Nephron progenitor cell (in vitro differentiated cells): ENCODE results near the gene UAP1.

Source experiments
- DNase-seq: peaks from one replicate; pipeline ENCODE4 v3.0.0; 2021
- H3K27ac Mint-ChIP-seq: 2 replicates; pipeline ENCODE4 v1.8.0; 2021; ENCODE audit warnings: mild to moderate bottlenecking, moderate library complexity, mixed read lengths
- H3K27me3 Mint-ChIP-seq: 2 replicates; pipeline ENCODE4 v1.8.0; 2021; ENCODE audit warnings: mild to moderate bottlenecking, low read depth, mixed read lengths; ENCODE audit not compliant: poor library complexity
- H3K36me3 Mint-ChIP-seq: 2 replicates; pipeline ENCODE4 v1.8.0; 2021; ENCODE audit warnings: low read depth, mixed read lengths
- H3K4me1 Mint-ChIP-seq: 2 replicates; pipeline ENCODE4 v1.8.0; 2021; ENCODE audit warnings: mixed read lengths
- H3K4me3 Mint-ChIP-seq: 2 replicates; pipeline ENCODE4 v1.8.0; 2021; ENCODE audit warnings: mild to moderate bottlenecking, moderate library complexity, mixed read lengths
- H3K9me3 Mint-ChIP-seq: 2 replicates; pipeline ENCODE4 v1.8.0; 2021; ENCODE audit warnings: mild to moderate bottlenecking, moderate library complexity, mixed read lengths
- CTCF ChIP-seq: fragments of 200-600 bp; sonication (generic); IDR thresholded peaks from 2 replicates; pipeline ENCODE4 v1.5.0; 2021; ENCODE audit warnings: antibody characterized with exemption

UAP1 gene

DNA sequence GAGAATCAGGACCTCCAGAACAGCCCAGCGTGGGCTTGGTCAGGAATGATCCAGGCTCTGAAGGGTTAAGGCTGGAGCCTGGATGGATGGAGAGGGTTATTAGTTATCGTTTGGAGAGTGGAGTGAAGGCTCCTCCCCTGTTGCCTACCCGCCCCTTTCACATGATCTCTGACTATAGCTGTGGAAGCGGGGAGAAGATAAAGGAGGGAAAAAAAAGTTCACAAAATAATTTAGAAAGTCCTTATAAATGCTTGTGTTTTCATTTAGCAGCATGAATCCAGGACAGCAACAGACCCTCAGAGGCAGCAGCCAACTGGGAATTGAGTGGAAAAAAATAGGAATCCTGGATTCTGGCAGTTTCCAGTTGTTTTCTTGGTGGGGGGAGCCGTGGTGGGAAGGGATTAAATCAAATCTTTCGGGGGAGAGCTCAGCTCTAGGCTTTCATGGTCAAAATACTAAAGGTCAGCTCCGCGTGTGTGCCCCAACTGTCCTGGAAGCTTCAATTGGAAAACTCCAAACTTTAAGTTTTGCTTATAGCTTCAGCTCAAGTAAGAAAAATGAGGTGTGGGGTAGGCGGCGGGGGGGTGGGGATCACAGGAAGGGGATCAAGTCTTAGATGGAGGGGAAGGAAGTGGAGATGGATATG, 70.1 kb downstream of the UAP1 start:
- no peaks in the 10 kb centered on the region for H3K9me3 Mint-ChIP-seq
- peak; percentile 6 for DNase-seq
- peaks cover 64% of the 10 kb centered on the region for H3K4me1 Mint-ChIP-seq
- TF ChIP-seq CTCF, result no peak
- peak overlapping the region; percentile 83 for H3K27ac Mint-ChIP-seq
- no peaks in the 10 kb centered on the region for H3K36me3 Mint-ChIP-seq
- H3K27me3 Mint-ChIP-seq, result no peaks in the 10 kb centered on the region
- peak overlapping the region; percentile 78 for H3K4me3 Mint-ChIP-seq

DNA sequence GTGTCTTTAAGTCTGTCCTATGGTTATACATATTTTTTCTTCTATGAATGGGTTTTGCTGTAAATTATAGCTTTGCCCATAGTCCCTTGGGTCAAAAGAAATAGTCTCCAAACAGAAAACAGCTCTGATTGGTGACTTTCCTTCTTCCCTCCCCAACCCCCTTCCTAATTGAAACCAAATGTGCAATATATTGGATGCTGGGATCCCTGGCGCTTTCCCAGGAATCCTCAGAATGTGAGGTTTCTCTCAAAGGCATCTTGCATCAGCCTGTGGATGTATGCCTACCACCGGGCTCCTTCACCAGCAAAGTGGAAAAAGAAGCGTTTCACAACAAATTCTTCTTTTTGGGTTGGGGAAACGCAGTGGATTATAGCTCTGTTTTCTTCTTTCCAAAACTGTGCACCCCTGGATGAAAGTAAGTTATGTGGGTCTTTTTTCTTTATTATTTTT, 70.7 kb downstream of the UAP1 start, which contains the start of gene DDR2:
TSS of gene DDR2 (plus strand) at position 248 of the 450 bp plus-strand sequence. CDS start 86,600 bp downstream, outside the sequence.
- H3K27me3 Mint-ChIP-seq, result no peaks in the 10 kb centered on the region
- H3K4me1 Mint-ChIP-seq, result peaks cover 65% of the 10 kb centered on the region
- peak within 1 kb of the TSS; percentile 78 for H3K4me3 Mint-ChIP-seq
- TF ChIP-seq CTCF, result no peak
- no peaks in the 10 kb centered on the region for H3K9me3 Mint-ChIP-seq
- no peak for DNase-seq
- no peaks in the 10 kb centered on the region for H3K36me3 Mint-ChIP-seq
- peak within 1 kb of the TSS; percentile 83 for H3K27ac Mint-ChIP-seq

DNA sequence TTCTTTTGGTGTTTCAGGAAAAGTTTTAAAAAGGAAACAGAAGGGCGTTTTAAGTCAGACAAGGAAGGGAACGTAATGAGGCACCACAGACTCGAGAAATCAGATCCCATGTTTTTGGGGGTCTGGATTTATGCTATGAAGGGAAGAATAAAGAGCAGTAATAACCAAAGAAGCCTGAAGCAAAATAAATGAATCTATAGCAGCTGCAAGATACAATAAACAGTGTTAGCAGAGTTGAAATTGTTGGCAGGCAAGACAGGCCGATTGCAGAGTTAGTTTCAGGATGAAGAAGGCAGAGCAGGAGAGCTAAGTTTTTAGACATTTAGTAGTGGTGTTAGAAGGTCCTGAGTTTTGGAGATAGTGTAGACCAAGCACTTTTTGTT, 71.2 kb downstream of the UAP1 start:
- peaks cover 65% of the 10 kb centered on the region for H3K4me1 Mint-ChIP-seq
- no peak for TF ChIP-seq CTCF
- H3K9me3 Mint-ChIP-seq, result no peaks in the 10 kb centered on the region
- H3K27me3 Mint-ChIP-seq, result no peaks in the 10 kb centered on the region
- no peak for DNase-seq
- H3K27ac Mint-ChIP-seq, result peak overlapping the region; percentile 83
- H3K4me3 Mint-ChIP-seq, result peak overlapping the region; percentile 78
- H3K36me3 Mint-ChIP-seq, result no peaks in the 10 kb centered on the region

DNA sequence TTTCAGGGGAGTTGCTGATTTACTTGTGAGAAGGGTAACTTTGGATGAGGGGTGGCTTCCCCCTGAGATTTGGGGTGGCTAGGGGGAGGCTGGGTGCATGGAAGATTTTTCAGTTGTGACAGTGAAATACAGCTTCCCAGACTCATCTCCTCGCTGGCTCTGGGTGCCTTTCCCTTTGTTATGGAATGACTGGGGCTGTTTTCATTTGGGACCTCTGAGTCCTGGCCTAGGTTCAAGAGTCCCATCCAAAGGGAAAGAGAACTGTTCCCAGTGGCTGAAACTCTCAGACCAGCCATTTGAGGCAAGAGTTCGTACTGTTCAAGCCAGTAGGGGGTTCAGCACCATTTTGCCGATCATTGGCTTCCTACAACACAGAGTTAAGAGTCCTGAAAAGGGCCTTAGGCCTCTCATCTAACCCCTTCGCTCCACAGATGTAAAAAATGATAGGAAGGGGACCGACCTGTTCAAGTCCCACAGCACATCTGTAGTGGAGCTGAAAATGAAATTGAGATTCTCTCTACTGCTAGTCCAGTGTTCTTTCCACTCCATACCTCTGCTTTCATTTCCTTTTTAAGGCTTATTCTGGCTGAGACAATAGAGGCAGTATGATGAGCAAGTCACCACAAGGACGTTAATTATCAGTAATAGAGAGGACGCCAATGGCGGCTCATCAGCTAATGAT, 71.7 kb downstream of the UAP1 start:
- H3K4me1 Mint-ChIP-seq, result peaks cover 65% of the 10 kb centered on the region
- H3K27ac Mint-ChIP-seq, result peak overlapping the region; percentile 83
- H3K27me3 Mint-ChIP-seq, result no peaks in the 10 kb centered on the region
- peak overlapping the region; percentile 78 for H3K4me3 Mint-ChIP-seq
- no peak for TF ChIP-seq CTCF
- H3K36me3 Mint-ChIP-seq, result no peaks in the 10 kb centered on the region
- DNase-seq, result no peak
- H3K9me3 Mint-ChIP-seq, result no peaks in the 10 kb centered on the region

- H3K4me1 Mint-ChIP-seq, result peaks cover 60% of the 10 kb centered on the region
- no peak for DNase-seq
These were observed 73.9 kb downstream of the UAP1 start for GRCh38 chr1:162635418-162635817.

More at GRCh38 chr1:162635418-162635817, 73.9 kb downstream of the UAP1 start:
- Mint-ChIP-seq H3K9me3 (no peaks in the 10 kb centered on the region), H3K4me3 (peak overlapping the region; percentile 78), H3K36me3 (no peaks in the 10 kb centered on the region), H3K27me3 (no peaks in the 10 kb centered on the region), H3K27ac (no peak overlapping the region)
- TF ChIP-seq CTCF, result no peak
